ENCODE results near the gene SPAG8. TPM values are rescaled to one million over a fixed set of nuclear protein-coding genes. Genes with fewer than 3 reads are reported as not detected.

SPAG8 gene
- total and polyA plus RNA-seq, 10 of the 15 experiments (the other 5 are each of a cell fraction or from before 2014, with no cell fraction given), result 0.40 to 1.1 (median 0.72) TPM

DNA sequence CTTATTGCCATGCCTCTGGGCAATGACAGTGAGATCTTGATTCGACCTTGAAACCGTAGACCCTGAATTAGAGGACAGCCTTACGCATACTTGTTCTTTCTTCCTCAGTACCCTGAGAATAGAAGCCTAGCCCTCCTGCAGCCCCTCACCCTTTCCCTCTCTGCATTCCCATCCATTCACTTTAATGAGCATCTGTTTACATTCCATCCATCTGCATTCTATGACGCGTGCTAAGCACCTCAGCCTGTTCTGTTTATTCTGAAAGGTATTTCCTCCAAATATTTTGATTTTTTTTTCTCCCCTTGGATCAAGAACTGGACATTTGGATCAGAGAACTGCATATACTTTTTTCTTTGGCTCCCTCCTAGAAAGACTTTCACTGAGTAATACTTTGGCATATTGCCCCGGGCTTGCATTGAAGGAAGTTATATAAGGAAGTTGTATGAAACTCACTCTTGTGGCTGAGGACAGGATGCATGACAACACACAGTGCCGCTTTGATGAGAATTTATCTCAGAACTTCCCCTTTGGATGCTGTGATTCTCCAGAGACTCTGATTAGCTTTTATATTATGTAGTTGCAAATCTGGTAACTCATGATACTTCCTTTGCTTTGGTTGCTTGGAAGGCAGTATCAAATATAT is 32.7 kb upstream of the SPAG8 start (continued):
- TF ChIP-seq SUPT20H (IDR thresholded peaks at IDR 0.05; ENCODE audit: borderline replicate concordance, control insufficient read depth, low read depth, low read length), result no peak
- TF ChIP-seq GABPA (IDR thresholded peaks at IDR 0.05; ENCODE audit: low read depth), result no peak
- TF ChIP-seq SMC3 (IDR thresholded peaks at IDR 0.05; ENCODE audit: borderline replicate concordance, low read length), result no peak
- no peak for TF ChIP-seq MEF2A (IDR thresholded peaks at IDR 0.05; ENCODE audit: insufficient read depth, low read depth, low read length)
- TF ChIP-seq ZNF207 (IDR thresholded peaks at IDR 0.05; ENCODE audit: borderline replicate concordance), result no peak
- TF ChIP-seq SP1 (IDR thresholded peaks at IDR 0.05; ENCODE audit: low read depth, low read length), result no peak
- TF ChIP-seq PAX8 (IDR thresholded peaks at IDR 0.05), result no peak
- peak; percentile 67; the same call in 1 of the 2 replicates for TF ChIP-seq CREB1 (IDR thresholded peaks at IDR 0.05; ENCODE audit: low read depth)
- no peak for TF ChIP-seq RBBP5 (conservative IDR thresholded peaks at IDR 0.05)
- TF ChIP-seq, protein P1, sequence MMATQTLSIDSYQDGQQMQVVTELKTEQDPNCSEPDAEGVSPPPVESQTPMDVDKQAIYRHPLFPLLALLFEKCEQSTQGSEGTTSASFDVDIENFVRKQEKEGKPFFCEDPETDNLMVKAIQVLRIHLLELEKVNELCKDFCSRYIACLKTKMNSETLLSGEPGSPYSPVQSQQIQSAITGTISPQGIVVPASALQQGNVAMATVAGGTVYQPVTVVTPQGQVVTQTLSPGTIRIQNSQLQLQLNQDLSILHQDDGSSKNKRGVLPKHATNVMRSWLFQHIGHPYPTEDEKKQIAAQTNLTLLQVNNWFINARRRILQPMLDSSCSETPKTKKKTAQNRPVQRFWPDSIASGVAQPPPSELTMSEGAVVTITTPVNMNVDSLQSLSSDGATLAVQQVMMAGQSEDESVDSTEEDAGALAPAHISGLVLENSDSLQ (IDR thresholded peaks at IDR 0.05), result no peak
- TF ChIP-seq, protein P2, sequence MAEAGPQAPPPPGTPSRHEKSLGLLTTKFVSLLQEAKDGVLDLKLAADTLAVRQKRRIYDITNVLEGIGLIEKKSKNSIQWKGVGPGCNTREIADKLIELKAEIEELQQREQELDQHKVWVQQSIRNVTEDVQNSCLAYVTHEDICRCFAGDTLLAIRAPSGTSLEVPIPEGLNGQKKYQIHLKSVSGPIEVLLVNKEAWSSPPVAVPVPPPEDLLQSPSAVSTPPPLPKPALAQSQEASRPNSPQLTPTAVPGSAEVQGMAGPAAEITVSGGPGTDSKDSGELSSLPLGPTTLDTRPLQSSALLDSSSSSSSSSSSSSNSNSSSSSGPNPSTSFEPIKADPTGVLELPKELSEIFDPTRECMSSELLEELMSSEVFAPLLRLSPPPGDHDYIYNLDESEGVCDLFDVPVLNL (IDR thresholded peaks at IDR 0.05; ENCODE audit: low read depth, low read length), result no peak
- TF ChIP-seq BHLHE40 (IDR thresholded peaks at IDR 0.05; ENCODE audit: borderline replicate concordance in 1 of 2, low read depth in 2 of 2, low read length in 1 of 2), result peak; percentile 10 to 14; a peak in 1 of 4 replicates
- no peak for TF ChIP-seq RELA (IDR thresholded peaks at IDR 0.05; ENCODE audit: borderline replicate concordance, partially characterized antibody)
- TF ChIP-seq SPI1 (IDR thresholded peaks at IDR 0.05; ENCODE audit: borderline replicate concordance, insufficient read depth, low read depth, low read length), result peak; percentile 20; the same call in 1 of the 2 replicates
- TF ChIP-seq TCF12 (IDR thresholded peaks at IDR 0.05; ENCODE audit: low read depth, low read length), result no peak
- TF ChIP-seq, protein P3, sequence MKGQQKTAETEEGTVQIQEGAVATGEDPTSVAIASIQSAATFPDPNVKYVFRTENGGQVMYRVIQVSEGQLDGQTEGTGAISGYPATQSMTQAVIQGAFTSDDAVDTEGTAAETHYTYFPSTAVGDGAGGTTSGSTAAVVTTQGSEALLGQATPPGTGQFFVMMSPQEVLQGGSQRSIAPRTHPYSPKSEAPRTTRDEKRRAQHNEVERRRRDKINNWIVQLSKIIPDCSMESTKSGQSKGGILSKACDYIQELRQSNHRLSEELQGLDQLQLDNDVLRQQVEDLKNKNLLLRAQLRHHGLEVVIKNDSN (IDR thresholded peaks at IDR 0.05; ENCODE audit: borderline replicate concordance, extremely low read length, insufficient read depth, low read depth, low read length), result no peak
- TF ChIP-seq GATAD2B (conservative IDR thresholded peaks at IDR 0.05; ENCODE audit: low read depth), result no peak
- TF ChIP-seq, protein P4, sequence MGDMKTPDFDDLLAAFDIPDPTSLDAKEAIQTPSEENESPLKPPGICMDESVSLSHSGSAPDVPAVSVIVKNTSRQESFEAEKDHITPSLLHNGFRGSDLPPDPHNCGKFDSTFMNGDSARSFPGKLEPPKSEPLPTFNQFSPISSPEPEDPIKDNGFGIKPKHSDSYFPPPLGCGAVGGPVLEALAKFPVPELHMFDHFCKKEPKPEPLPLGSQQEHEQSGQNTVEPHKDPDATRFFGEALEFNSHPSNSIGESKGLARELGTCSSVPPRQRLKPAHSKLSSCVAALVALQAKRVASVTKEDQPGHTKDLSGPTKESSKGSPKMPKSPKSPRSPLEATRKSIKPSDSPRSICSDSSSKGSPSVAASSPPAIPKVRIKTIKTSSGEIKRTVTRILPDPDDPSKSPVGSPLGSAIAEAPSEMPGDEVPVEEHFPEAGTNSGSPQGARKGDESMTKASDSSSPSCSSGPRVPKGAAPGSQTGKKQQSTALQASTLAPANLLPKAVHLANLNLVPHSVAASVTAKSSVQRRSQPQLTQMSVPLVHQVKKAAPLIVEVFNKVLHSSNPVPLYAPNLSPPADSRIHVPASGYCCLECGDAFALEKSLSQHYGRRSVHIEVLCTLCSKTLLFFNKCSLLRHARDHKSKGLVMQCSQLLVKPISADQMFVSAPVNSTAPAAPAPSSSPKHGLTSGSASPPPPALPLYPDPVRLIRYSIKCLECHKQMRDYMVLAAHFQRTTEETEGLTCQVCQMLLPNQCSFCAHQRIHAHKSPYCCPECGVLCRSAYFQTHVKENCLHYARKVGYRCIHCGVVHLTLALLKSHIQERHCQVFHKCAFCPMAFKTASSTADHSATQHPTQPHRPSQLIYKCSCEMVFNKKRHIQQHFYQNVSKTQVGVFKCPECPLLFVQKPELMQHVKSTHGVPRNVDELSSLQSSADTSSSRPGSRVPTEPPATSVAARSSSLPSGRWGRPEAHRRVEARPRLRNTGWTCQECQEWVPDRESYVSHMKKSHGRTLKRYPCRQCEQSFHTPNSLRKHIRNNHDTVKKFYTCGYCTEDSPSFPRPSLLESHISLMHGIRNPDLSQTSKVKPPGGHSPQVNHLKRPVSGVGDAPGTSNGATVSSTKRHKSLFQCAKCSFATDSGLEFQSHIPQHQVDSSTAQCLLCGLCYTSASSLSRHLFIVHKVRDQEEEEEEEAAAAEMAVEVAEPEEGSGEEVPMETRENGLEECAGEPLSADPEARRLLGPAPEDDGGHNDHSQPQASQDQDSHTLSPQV (IDR thresholded peaks at IDR 0.05), result no peak
- no peak for TF ChIP-seq MYB (IDR thresholded peaks at IDR 0.05; ENCODE audit: borderline replicate concordance, low read depth, low read length)
- TF ChIP-seq STAT1 (conservative IDR thresholded peaks at IDR 0.05), result no peak
- TF ChIP-seq HDGF (IDR thresholded peaks at IDR 0.05), result no peak
- no peak for TF ChIP-seq ZNF24 (IDR thresholded peaks at IDR 0.05)
- peak; percentile 51; the same call in 1 of the 2 replicates for TF ChIP-seq ATF7 (IDR thresholded peaks at IDR 0.05; ENCODE audit: low read depth)
- no peak for TF ChIP-seq RFX5 (IDR thresholded peaks at IDR 0.05; ENCODE audit: low read depth, low read length)

Measured in GM12878 (cell line).